Ectodermal cell (in vitro differentiated cells): Measurements from ENCODE around the gene DTX1.

Experiments used
- H3K27ac ChIP-seq: 2 replicates; pipeline ENCODE4 v1.7.0; 2013; ENCODE audit warnings: mild to moderate bottlenecking, low read depth, low read length; ENCODE audit not compliant: insufficient read depth, poor library complexity, severe bottlenecking
- H3K27me3 ChIP-seq: 2 replicates; pipeline ENCODE4 v1.7.0; 2013; ENCODE audit warnings: mild to moderate bottlenecking, low read length; ENCODE audit not compliant: insufficient read depth, control insufficient read depth, poor library complexity, severe bottlenecking
- H3K36me3 ChIP-seq: one replicate; pipeline ENCODE4 v1.7.0; 2013; ENCODE audit warnings: low read length; ENCODE audit not compliant: control insufficient read depth, insufficient read depth
- H3K4me1 ChIP-seq: one replicate; pipeline ENCODE4 v1.7.0; 2013; ENCODE audit warnings: low read length; ENCODE audit not compliant: control insufficient read depth, insufficient read depth
- H3K4me3 ChIP-seq: 2 replicates; pipeline ENCODE4 v1.7.0; 2013; ENCODE audit warnings: low read depth, low read length, control low read depth; ENCODE audit not compliant: insufficient read depth
- H3K9me3 ChIP-seq: 2 replicates; pipeline ENCODE4 v1.7.0; 2013; ENCODE audit warnings: mild to moderate bottlenecking, low read length, moderate library complexity; ENCODE audit not compliant: control insufficient read depth
- WGBS, 2 experiments: methylation state at CpG; one replicate each; pipeline ENCODE4 v1.1.7; 2013; ENCODE audit warnings: missing lambda C conversion rate in 2 of 2; 5-methylcytosine and 5-hydroxymethylcytosine counted together

The DTX1 gene

GRCh38 chr12:113144806-113145205, 88.3 kb downstream of the DTX1 start:
- Histone ChIP-seq H3K4me3 (no peak overlapping the region), H3K4me1 (peaks cover 2% of the 10 kb centered on the region), H3K27me3 (no peaks in the 10 kb centered on the region), H3K27ac (no peak overlapping the region), H3K9me3 (no peaks in the 10 kb centered on the region), H3K36me3 (no peaks in the 10 kb centered on the region)
- 92 to 93% methylated on average over 5 of the region's 5 CpGs for WGBS, 2 experiments

GRCh38 chr12:113145720-113146551, 89.4 kb downstream of the DTX1 start:
- WGBS, 2 experiments = 80 to 82% methylated on average over 12 of the region's 12 CpGs
- H3K4me3 ChIP-seq = no peak overlapping the region
- no peaks in the 10 kb centered on the region for H3K36me3 ChIP-seq
- no peaks in the 10 kb centered on the region for H3K27me3 ChIP-seq
- H3K4me1 ChIP-seq = peaks cover 11% of the 10 kb centered on the region
- H3K9me3 ChIP-seq = no peaks in the 10 kb centered on the region
- no peak overlapping the region for H3K27ac ChIP-seq

DNA sequence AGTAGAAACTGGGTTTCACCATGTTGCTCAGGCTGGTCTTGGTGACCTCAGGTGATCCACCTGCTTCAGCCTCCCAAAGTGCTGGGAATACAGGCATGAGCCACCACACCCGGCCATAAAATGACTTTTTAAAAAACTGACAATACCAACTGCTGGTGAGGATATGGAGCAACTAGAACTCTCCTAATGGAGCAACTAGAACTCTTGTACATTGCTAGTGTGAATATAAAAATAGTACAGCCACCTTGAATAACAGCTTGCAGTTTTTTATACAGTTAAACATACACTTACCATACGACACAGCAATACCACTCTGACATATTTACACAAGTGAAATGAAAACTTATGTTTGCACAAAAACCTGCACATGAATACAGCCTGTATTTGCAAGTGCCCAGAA, 90.5 kb downstream of the DTX1 start:
- Histone ChIP-seq H3K4me1 (peaks cover 11% of the 10 kb centered on the region), H3K27ac (no peak overlapping the region), H3K36me3 (no peaks in the 10 kb centered on the region), H3K9me3 (no peaks in the 10 kb centered on the region), H3K27me3 (peaks cover 5% of the 10 kb centered on the region), H3K4me3 (no peak overlapping the region)
- WGBS, 2 experiments = 88 to 92% methylated on average over 1 to 2 of the region's 2 CpGs
